HepG2 (cell line): ENCODE measurements around the gene PLEKHN1. TPM values are rescaled to one million over a fixed set of nuclear protein-coding genes. Genes with fewer than 3 reads are reported as not detected.

Experiments
- ATAC-seq: fragments of 200-7000 bp; cut with Tn5 transposase; 3 replicates; pipeline ENCODE4 v1.9.1; 2020; ENCODE audit warnings: mild to moderate bottlenecking, moderate library complexity
- BruUV-seq: library from RNA; stranded (reverse); fragments of 400-500 nt; replicated peaks from 2 replicates; lab custom pipeline; 2021; lab: Mats Ljungman, UMichigan
- CTCF ChIA-PET: fragments of 300-600 bp; formaldehyde crosslinking; extraction: SDS; loops from one replicate; lab custom pipeline; 2021; ENCODE audit warnings: low total read pairs, inconsistent platforms, low intra/inter-chr PET ratio; lab: Yijun Ruan, JAX
- POLR2A ChIA-PET: fragments of 350-600 bp; sonication (Branson Sonifier 250); formaldehyde crosslinking; loops from one replicate; lab custom pipeline; 2020; ENCODE audit warnings: antibody characterized with exemption, inconsistent platforms; lab: Yijun Ruan, JAX
- DNase-seq: peaks from one replicate; pipeline ENCODE4 v3.0.0-alpha.2; 2015; ENCODE audit warnings: low spot score
- FAIRE-seq: peaks from 3 replicates; lab custom pipeline; 2011; peaks lifted over from hg19 to GRCh38; lab: Jason Lieb, UNC
- H2AFZ ChIP-seq: one replicate; pipeline ENCODE4 v1.6.1; 2011; ENCODE audit warnings: low read length, inconsistent platforms
- H3K27ac ChIP-seq: fragments of 300-600 bp; 3 replicates; pipeline ENCODE4 v1.8.0; 2011; ENCODE audit warnings: mixed run types, mild to moderate bottlenecking, mixed read lengths, low read length, inconsistent platforms; ENCODE audit not compliant: insufficient read depth; ENCODE audit errors: extremely low read length
- H3K27me3 ChIP-seq, 2 experiments: fragments of 200-600 bp in 1 of 2; 2 replicates in 1 of 2; 3 replicates in 1 of 2; pipeline versions ENCODE4 v1.6.0 to v1.8.0; 2011; ENCODE audit warnings: low read length in 2 of 2, mild to moderate bottlenecking in 2 of 2, moderate library complexity in 2 of 2, inconsistent platforms in 1 of 2; ENCODE audit not compliant: insufficient read depth in 2 of 2, control insufficient read depth in 1 of 2
- H3K36me3 ChIP-seq, 2 experiments: fragments of 200-600 bp in 1 of 2; replicated peaks in 1 of 2; 2 replicates in 1 of 2; 3 replicates in 1 of 2; pipeline versions ENCODE4 v1.5.1 to v1.8.0; 2011; ENCODE audit warnings: low read length in 2 of 2, inconsistent platforms in 1 of 2; ENCODE audit not compliant: insufficient read depth in 2 of 2, control insufficient read depth in 1 of 2
- H3K4me1 ChIP-seq: 2 replicates; pipeline ENCODE4 v1.5.1; 2012; ENCODE audit warnings: low read length, inconsistent platforms; ENCODE audit not compliant: insufficient read depth
- H3K4me2 ChIP-seq: 2 replicates; pipeline ENCODE4 v1.6.0; 2011; ENCODE audit warnings: low read depth, low read length, inconsistent platforms
- H3K4me3 ChIP-seq, 3 experiments: fragments of 200-600 bp in 1 of 3; sonication (generic), shearing (Covaris generic) in 1 of 3; replicated peaks in 1 of 3; 2 replicates each; pipeline ENCODE4 v1.5.1; 2011 to 2016; ENCODE audit warnings: low read length in 3 of 3, inconsistent platforms in 2 of 3, low read depth in 2 of 3, mild to moderate bottlenecking in 2 of 3, control low read depth in 1 of 3, mixed read lengths in 1 of 3; ENCODE audit not compliant: insufficient read depth in 1 of 3
- H3K79me2 ChIP-seq: one replicate; pipeline ENCODE4 v1.6.1; 2011; ENCODE audit warnings: low read length, inconsistent platforms; ENCODE audit not compliant: insufficient read depth
- H3K9ac ChIP-seq: 2 replicates; pipeline ENCODE4 v1.6.0; 2011; ENCODE audit warnings: mild to moderate bottlenecking, low read depth, low read length, inconsistent platforms; ENCODE audit not compliant: insufficient read depth
- H3K9me3 ChIP-seq: 2 replicates; pipeline ENCODE4 v1.5.1; 2012; ENCODE audit warnings: mild to moderate bottlenecking, low read length
- H4K20me1 ChIP-seq: 2 replicates; pipeline ENCODE4 v1.6.0; 2011; ENCODE audit warnings: inconsistent platforms, mild to moderate bottlenecking, low read length, moderate library complexity; ENCODE audit not compliant: insufficient read depth
- ERF ChIP-seq: IDR thresholded peaks from 2 replicates; pipeline ENCODE4 v1.6.1; 2018; ENCODE audit warnings: missing biosample characterization, missing genetic modification reagents
- EZH2 ChIP-seq: conservative IDR thresholded peaks from 2 replicates; pipeline ENCODE4 v1.6.1; 2012; ENCODE audit warnings: mild to moderate bottlenecking, low read depth, low read length, moderate library complexity
- FUBP1 ChIP-seq: sonication (generic); formaldehyde crosslinking; IDR thresholded peaks from 2 replicates; pipeline ENCODE4 v1.5.1; 2020; ENCODE audit warnings: missing genetic modification reagents, mild to moderate bottlenecking, borderline replicate concordance
- MTA1 ChIP-seq: sonication (generic); formaldehyde crosslinking; IDR thresholded peaks from 2 replicates; pipeline ENCODE4 v1.4.0; 2020; ENCODE audit warnings: missing genetic modification reagents, mild to moderate bottlenecking, borderline replicate concordance
- NFIC ChIP-seq: IDR thresholded peaks from 2 replicates; pipeline ENCODE4 v1.6.1; 2012; ENCODE audit warnings: mild to moderate bottlenecking, low read length, inconsistent platforms
- SIN3B ChIP-seq: fragments of 150-350 bp; IDR thresholded peaks from 2 replicates; pipeline ENCODE4 v1.6.1; 2014; ENCODE audit warnings: low read length
- TFAP4 ChIP-seq: sonication (generic); IDR thresholded peaks from 2 replicates; pipeline ENCODE4 v1.6.1; 2016; ENCODE audit warnings: low read depth, borderline replicate concordance
- XBP1 ChIP-seq: sonication (generic); formaldehyde crosslinking; IDR thresholded peaks from 2 replicates; pipeline ENCODE4 v1.5.0; 2020; ENCODE audit warnings: missing genetic modification reagents
- ZBTB7A ChIP-seq: sonication (generic); formaldehyde crosslinking; IDR thresholded peaks from 2 replicates; pipeline ENCODE4 v1.8.0; 2022; ENCODE audit warnings: mild to moderate bottlenecking, missing genetic modification reagents
- ZNF280D ChIP-seq: sonication (generic); formaldehyde crosslinking; IDR thresholded peaks from 2 replicates; pipeline ENCODE4 v1.5.1; 2020; ENCODE audit warnings: mild to moderate bottlenecking, missing genetic modification reagents
- ZNF441 ChIP-seq: sonication (generic); formaldehyde crosslinking; IDR thresholded peaks from 2 replicates; pipeline ENCODE4 v1.7.0; 2021; ENCODE audit warnings: missing genetic modification reagents, borderline replicate concordance
- ZNF687 ChIP-seq: sonication (generic); formaldehyde crosslinking; IDR thresholded peaks from 2 replicates; pipeline ENCODE4 v1.5.1; 2020; ENCODE audit warnings: mild to moderate bottlenecking, missing genetic modification reagents, moderate library complexity
- WGBS: methylation state at CpG from one replicate; pipeline ENCODE4 v1.1.6; 2017; ENCODE audit warnings: low lambda C conversion rate; 5-methylcytosine and 5-hydroxymethylcytosine counted together
- in situ Hi-C: cut with HindIII; loops from 2 replicates; pipeline ENCODE4 v1.10.0; 2017; ENCODE audit warnings: low pct_unique_long_range_greater_than_20kb; ENCODE audit not compliant: extremely low pct_ligation_motif_present
- intact Hi-C: fragments of 100-400 bp; cut with micrococcal nuclease; formaldehyde crosslinking; loops from one replicate; pipeline ENCODE4 v1.10.0; 2022; ENCODE audit not compliant: unreplicated experiment
- polyA plus RNA-seq, 8 experiments: library from polyadenylated mRNA; depleted of rRNA in 3 of 8; stranded (reverse) in 7 of 8; unstranded in 1 of 8; fragments of >200 nt; fragmentation: Illumina TruSeq in 4 of 8; extraction: Trizol in 4 of 8; gene quantifications; 2 replicates each; pipeline versions ENCODE4 v1.2.1 to v1.2.3, GENCODE V29; 2011 to 2016; ENCODE audit warnings: low read depth in 4 of 8, missing spikeins in 1 of 8, mixed read lengths in 1 of 8; ENCODE audit not compliant: insufficient read depth in 1 of 8
- total RNA-seq, 5 experiments: library from RNA; depleted of rRNA; stranded (reverse); fragments of >200 nt; fragmentation: Illumina TruSeq; extraction: Trizol; gene quantifications; 2 replicates each; pipeline ENCODE4 v1.2.3, GENCODE V29; 2016; ENCODE audit warnings: low read depth in 1 of 5

PLEKHN1 gene
- total and polyA plus RNA-seq, 2 of the 13 experiments (the other 11 are each of a cell fraction or from before 2014, with no cell fraction given): 0.42 to 0.58 TPM

GRCh38 chr1:936348-937264 is 29.7 kb upstream of the PLEKHN1 start (continued):
- TF ChIP-seq EZH2 (0 out of 2 replicates have a peak, but pooled peaks have one; percentile 7), ERF (CRISPR knock-in tag) (no peak), ZBTB7A (no peak), SIN3B (no peak), ZNF441 (CRISPR knock-in tag) (no peak), TFAP4 (no peak), NFIC (no peak)

- no TSS peak for BruUV-seq
- ATAC-seq (no peak), DNase-seq (no peak), FAIRE-seq (no peak)
- ChIA-PET POLR2A (interaction anchor here (1.3 kb wide), 1 partner anchor 33 kb away, joined by 4 read pairs; no protein-coding TSS in a partner anchor), CTCF (interaction anchor here (1.1 to 1.2 kb wide), 3 partner anchors 25 to 67 kb away, joined by 3 to 4 read pairs (median 3); no protein-coding TSS in a partner anchor)
- Histone ChIP-seq H3K4me3 (no peak overlapping the region), H4K20me1 (no peaks in the 10 kb centered on the region), H3K36me3 (no peaks in the 10 kb centered on the region), H2AFZ (no peak overlapping the region), H3K4me1 (peaks cover 32% of the 10 kb centered on the region), H3K9me3 (no peaks in the 10 kb centered on the region), H3K4me2 (no peak overlapping the region), H3K27ac (no peak overlapping the region), H3K79me2 (no peaks in the 10 kb centered on the region), H3K9ac (no peak overlapping the region), H3K27me3 (peaks cover 30 to 73% of the 10 kb centered on the region in 2 experiments)
- WGBS: 55% methylated on average over 5 of the region's 16 CpGs
- in situ Hi-C loops (no loop called here), intact Hi-C loops (no loop called here)
- TF ChIP-seq ZNF280D: no peak
- TF ChIP-seq MTA1 (CRISPR knock-in tag): no peak
- no peak for TF ChIP-seq FUBP1 (CRISPR knock-in tag)
- no peak for TF ChIP-seq XBP1 (CRISPR knock-in tag)
- TF ChIP-seq ZNF687 (CRISPR knock-in tag): no peak
Measured at GRCh38 chr1:937521-937920, 28.8 kb upstream of the PLEKHN1 start.
